NCI-H2196 (cell line): ENCODE measurements around the gene TNFSF13B.
A peak's percentile ranks its signal among the peaks of the same experiment; 100 is the strongest.

Source experiments
- DNase-seq: peaks from one replicate; lab custom pipeline; 2025; ENCODE audit not compliant: unreplicated experiment; lab: John Stamatoyannopoulos, UW

TNFSF13B gene

GRCh38 chr13:108342369-108343289 is 73.1 kb downstream of the TNFSF13B start:
- peak; percentile 2 for DNase-seq

- no peak for DNase-seq
These were observed 75.5 kb downstream of the TNFSF13B start for GRCh38 chr13:108345016-108345415.

GRCh38 chr13:108346376-108346775 is 76.9 kb downstream of the TNFSF13B start:
- DNase-seq, result no peak

GRCh38 chr13:108349269-108349668 is 79.8 kb downstream of the TNFSF13B start:
- DNase-seq, result no peak

DNA sequence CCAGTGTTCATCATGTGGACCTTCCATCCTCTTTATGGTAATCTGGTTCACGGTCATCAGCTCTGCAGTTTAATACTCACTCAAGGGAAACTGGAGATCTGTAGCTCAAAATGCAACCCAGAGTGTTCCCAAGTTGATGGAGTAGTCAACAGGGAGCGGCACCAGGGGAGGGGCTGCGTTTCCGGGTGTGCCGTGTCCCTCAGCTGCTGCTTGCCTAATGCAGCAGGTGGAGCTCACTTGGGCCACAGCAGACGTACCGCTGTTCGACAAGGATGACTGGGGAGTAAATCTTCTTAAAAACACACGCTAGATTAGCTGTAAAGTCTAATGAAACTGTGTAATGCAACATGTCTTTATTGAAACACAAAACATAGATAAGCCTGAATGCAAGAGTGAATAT is 81.1 kb downstream of the TNFSF13B start:
- no peak for DNase-seq

DNA sequence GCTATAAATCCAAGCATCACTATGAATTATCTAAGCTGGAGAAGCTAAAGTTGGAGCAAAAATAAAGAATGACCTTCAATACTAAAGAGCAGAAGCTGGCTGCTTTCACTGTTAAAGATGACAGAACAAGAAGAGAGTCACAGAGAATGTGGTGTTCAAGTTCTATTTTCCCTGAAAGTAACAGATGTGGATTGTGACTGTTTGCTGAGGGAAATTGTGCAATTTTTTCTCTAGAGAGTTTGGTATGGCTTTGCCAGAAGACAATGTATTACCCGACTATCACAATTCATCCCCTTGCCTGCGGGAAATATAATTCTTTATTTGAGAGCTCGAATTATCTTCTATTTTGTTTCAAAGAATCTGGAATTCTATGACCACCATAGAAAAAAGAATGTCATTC is 83.1 kb downstream of the TNFSF13B start:
- no peak for DNase-seq

DNA sequence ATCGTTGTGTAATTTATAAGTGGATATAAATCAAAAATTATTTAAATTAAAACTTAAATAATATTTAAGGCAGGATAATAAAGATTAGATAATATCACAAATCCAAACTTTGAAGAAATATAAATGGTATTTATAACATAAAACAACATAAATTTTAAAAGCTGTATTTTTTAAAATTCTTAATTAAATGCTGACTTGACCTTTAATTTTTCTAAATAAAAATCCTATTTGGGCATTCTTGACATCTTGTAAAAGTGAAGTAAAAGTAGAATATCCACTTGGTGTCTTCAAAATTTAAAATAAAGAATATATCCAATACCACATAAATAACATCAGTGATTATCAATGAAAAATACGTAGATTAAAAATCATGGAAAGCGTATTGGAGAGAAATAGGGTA is 87.7 kb downstream of the TNFSF13B start:
- no peak for DNase-seq
